ENCODE results near the gene HSPB2. TPM values are rescaled to one million over a fixed set of nuclear protein-coding genes. Genes with fewer than 3 reads are reported as not detected.

HSPB2 gene
- total RNA-seq, 1 experiment from 2014 or later: not detected

GRCh38 chr11:111918390-111919256, 6.1 kb downstream of the HSPB2 start, which contains the start of gene C11orf52 (continued):
- TF ChIP-seq CBX3 (IDR thresholded peaks at IDR 0.05; ENCODE audit: low read depth) (peak; percentile 86; the same call in 1 of the 2 replicates), ELF1 (IDR thresholded peaks at IDR 0.05; ENCODE audit: borderline replicate concordance, low read depth) (peak; percentile 96), TCF7L2 (IDR thresholded peaks at IDR 0.05; ENCODE audit: borderline replicate concordance, extremely low read depth, insufficient read depth, insufficient read length) (peak; percentile 41), YY1 (IDR thresholded peaks at IDR 0.05; ENCODE audit: extremely low read depth, insufficient replicate concordance, low read depth, low read length) (peak; percentile 34), FOSL1 (IDR thresholded peaks at IDR 0.05; ENCODE audit: low read depth) (no peak), SP1 (IDR thresholded peaks at IDR 0.05; ENCODE audit: low read depth) (peak; percentile 56; the same call in 1 of the 2 replicates), CEBPB (IDR thresholded peaks at IDR 0.05; ENCODE audit: low read depth) (no peak), CTCF (IDR thresholded peaks at IDR 0.05 in 2 of 3, conservative IDR thresholded peaks at IDR 0.05 in 1 of 3; ENCODE audit: borderline replicate concordance in 1 of 3, insufficient read depth in 1 of 3, low read depth in 2 of 3, low read length in 2 of 3) (no peak), POLR2AphosphoS5 (IDR thresholded peaks at IDR 0.05; ENCODE audit: low read depth, low read length) (peak; percentile 79), ZNF274 (IDR thresholded peaks at IDR 0.05; ENCODE audit: low read depth, low read length) (no peak), ZFX (IDR thresholded peaks at IDR 0.05) (no peak), RAD21 (IDR thresholded peaks at IDR 0.05; ENCODE audit: low read depth) (no peak), SIN3A (IDR thresholded peaks at IDR 0.05; ENCODE audit: low read depth) (peak; percentile 91)
